ENCODE measurements around the gene POLR2F. TPM values are rescaled to one million over a fixed set of nuclear protein-coding genes. Genes with fewer than 3 reads are reported as not detected.
"Not testable (repeated sequence)": the region's sequence is repeated elsewhere in the genome, so short reads cannot be mapped to it uniquely, and the experiment has no call there.

POLR2F gene
- total RNA-seq, 1 donor from 2014 or later = 81.1 TPM

DNA sequence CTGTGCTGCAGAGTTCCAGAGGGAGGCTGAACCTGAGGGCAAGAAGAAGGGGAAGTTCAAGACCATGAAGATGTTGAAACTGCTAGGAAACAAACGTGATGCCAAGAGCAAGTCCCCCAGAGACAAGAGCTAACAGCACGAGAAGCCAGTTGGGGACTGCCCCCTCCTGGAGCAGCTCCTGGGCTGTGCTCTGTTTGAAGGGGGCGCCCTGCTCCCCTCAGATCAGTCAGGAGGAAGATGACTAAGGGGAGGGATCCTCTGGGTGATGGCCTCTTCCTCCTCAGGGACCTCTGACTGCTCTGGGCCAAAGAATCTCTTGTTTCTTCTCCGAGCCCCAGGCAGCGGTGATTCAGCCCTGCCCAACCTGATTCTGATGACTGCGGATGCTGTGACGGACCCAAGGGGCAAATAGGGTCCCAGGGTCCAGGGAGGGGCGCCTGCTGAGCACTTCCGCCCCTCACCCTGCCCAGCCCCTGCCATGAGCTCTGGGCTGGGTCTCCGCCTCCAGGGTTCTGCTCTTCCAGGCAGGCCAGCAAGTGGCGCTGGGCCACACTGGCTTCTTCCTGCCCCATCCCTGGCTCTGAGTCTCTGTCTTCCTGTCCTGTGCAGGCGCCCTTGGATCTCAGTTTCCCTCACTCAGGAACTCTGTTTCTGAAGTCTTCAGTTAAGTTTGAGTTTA, 12.7 kb upstream of the POLR2F start:
- H3K36me3 Mint-ChIP-seq (ENCODE audit: unreplicated experiment) = peaks cover 19% of the 10 kb centered on the region
- no peaks in the 10 kb centered on the region for H3K27me3 Mint-ChIP-seq (ENCODE audit: unreplicated experiment)
- no peak for TF ChIP-seq CTCF (IDR thresholded peaks at IDR 0.05)
- H3K9me3 Mint-ChIP-seq (ENCODE audit: unreplicated experiment) = no peaks in the 10 kb centered on the region
- H3K4me3 Mint-ChIP-seq (ENCODE audit: unreplicated experiment) = no peak overlapping the region
- no peak for DNase-seq (ENCODE audit: extremely low spot score, unreplicated experiment)
- peaks cover 2% of the 10 kb centered on the region for H3K4me1 Mint-ChIP-seq (ENCODE audit: unreplicated experiment)
- H3K27ac Mint-ChIP-seq (ENCODE audit: unreplicated experiment) = no peak overlapping the region

DNA sequence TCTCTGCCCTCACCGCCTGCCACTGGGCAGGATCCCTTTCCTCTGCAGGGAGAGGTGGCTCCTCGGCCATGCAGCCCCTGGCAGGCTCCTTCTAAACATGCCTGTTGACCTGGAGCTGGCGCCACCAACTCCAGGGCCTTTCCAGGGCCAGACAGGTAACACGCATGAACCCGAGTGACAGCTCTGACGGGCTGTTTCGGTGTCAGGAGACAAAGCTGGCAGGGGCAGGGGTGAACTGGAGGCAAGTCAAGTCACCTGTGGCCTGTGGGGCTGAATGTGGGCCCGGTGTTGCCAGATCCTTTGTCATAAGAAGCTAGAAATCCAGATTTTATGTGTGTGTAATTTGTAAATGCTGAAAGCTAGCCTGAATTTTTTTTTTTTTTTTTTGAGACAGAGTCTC, 11.4 kb upstream of the POLR2F start:
- Mint-ChIP-seq H3K9me3 (ENCODE audit: unreplicated experiment) (no peaks in the 10 kb centered on the region), H3K36me3 (ENCODE audit: unreplicated experiment) (peaks cover 14% of the 10 kb centered on the region), H3K27me3 (ENCODE audit: unreplicated experiment) (no peaks in the 10 kb centered on the region), H3K4me1 (ENCODE audit: unreplicated experiment) (no peaks in the 10 kb centered on the region), H3K4me3 (ENCODE audit: unreplicated experiment) (no peak overlapping the region), H3K27ac (ENCODE audit: unreplicated experiment) (no peak overlapping the region)
- no peak for TF ChIP-seq CTCF (IDR thresholded peaks at IDR 0.05)
- DNase-seq (ENCODE audit: extremely low spot score, unreplicated experiment) = no peak

GRCh38 chr22:37943136-37943824, 10.2 kb upstream of the POLR2F start:
- no peak for DNase-seq (ENCODE audit: extremely low spot score, unreplicated experiment)
- Mint-ChIP-seq H3K36me3 (ENCODE audit: unreplicated experiment) (peaks cover 10% of the 10 kb centered on the region), H3K9me3 (ENCODE audit: unreplicated experiment) (no peaks in the 10 kb centered on the region), H3K4me3 (ENCODE audit: unreplicated experiment) (no peak overlapping the region), H3K27ac (ENCODE audit: unreplicated experiment) (no peak overlapping the region), H3K4me1 (ENCODE audit: unreplicated experiment) (no peaks in the 10 kb centered on the region), H3K27me3 (ENCODE audit: unreplicated experiment) (no peaks in the 10 kb centered on the region)
- no peak for TF ChIP-seq CTCF (IDR thresholded peaks at IDR 0.05)

DNA sequence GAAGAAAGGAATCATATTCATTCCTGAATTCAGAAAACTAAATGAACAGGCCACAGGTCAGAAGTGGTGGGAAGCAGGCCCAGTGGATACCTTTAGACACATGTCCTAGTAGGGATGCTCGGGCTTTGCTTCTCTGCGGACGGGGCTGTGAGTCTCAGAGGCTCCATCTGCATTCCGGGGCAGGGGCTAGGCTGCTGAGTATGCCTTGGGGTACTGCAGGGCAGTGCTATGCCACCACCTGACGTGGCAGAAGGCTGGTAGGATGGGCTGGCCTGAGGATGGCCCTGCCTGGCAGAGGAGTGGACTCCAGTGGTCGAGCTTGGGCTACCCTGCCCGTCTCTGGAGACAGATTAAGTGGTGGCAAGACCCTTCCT, 9.7 kb upstream of the POLR2F start:
- H3K27ac Mint-ChIP-seq (ENCODE audit: unreplicated experiment) = no peak overlapping the region

DNA sequence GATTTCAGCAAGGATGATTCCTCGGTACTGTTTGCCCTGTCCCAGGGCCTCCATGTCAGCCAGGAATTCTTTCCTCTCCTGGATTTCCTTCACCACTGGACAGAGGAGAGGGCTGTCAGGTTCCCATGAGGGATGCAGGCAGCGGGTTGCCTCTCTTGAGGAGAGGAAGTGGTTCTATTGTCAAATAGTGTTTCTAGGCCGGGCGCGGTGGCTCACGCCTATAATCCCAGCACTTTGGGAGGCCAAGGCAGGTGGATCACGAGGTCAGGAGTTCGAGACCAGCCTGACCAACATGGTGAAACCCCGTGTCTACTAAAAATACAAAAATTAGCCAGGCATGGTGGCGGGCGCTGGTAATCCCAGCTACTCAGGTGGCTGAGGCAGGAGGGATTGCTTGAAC, 9.1 kb upstream of the POLR2F start:
- peaks cover 10% of the 10 kb centered on the region for H3K36me3 Mint-ChIP-seq (ENCODE audit: unreplicated experiment)
- DNase-seq (ENCODE audit: extremely low spot score, unreplicated experiment); H3K4me1 Mint-ChIP-seq (ENCODE audit: unreplicated experiment); H3K27ac Mint-ChIP-seq (ENCODE audit: unreplicated experiment); H3K27me3 Mint-ChIP-seq (ENCODE audit: unreplicated experiment); H3K4me3 Mint-ChIP-seq (ENCODE audit: unreplicated experiment); H3K9me3 Mint-ChIP-seq (ENCODE audit: unreplicated experiment): not testable (repeated sequence)

More for the DNA sequence above, 9.7 kb upstream of the POLR2F start:
- no peak for DNase-seq (ENCODE audit: extremely low spot score, unreplicated experiment)
- Mint-ChIP-seq H3K9me3 (ENCODE audit: unreplicated experiment) (no peaks in the 10 kb centered on the region), H3K36me3 (ENCODE audit: unreplicated experiment) (peaks cover 10% of the 10 kb centered on the region), H3K27me3 (ENCODE audit: unreplicated experiment) (no peaks in the 10 kb centered on the region), H3K4me3 (ENCODE audit: unreplicated experiment) (no peak overlapping the region), H3K4me1 (ENCODE audit: unreplicated experiment) (no peaks in the 10 kb centered on the region)
- TF ChIP-seq CTCF (IDR thresholded peaks at IDR 0.05) = no peak

DNA sequence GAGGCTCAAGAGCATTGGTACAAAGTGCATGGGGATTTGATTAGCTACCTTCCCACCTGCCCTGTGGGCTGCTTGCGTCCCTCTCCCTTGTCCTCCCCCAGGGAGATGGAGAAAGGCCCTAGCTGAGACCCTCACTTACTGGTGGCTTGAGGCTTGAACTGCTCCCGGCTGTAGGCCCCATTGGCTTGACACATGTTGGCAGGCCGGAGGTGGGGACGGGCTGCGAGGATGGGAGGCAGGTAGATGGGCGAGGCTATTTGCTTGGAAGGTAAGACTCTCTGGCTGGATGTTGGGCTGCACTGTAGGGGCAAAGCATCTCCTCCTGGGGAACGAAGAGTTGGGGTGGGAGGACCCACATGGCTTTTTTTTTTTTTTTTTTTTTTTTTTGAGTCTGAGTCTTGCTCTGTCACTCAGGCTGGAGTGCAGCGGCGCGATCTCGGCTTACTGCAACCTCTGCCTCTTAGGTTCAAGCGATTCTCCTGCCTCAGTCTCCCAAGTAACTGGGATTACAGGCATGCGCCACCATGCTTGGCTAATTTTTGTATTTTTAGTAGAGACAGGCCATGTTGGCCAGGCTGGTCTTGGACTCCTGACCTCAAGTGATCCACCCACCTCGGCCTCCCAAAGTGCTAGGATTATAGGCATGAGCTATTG, 6.2 kb upstream of the POLR2F start:
- not testable (repeated sequence) for DNase-seq (ENCODE audit: extremely low spot score, unreplicated experiment); H3K9me3 Mint-ChIP-seq (ENCODE audit: unreplicated experiment); H3K36me3 Mint-ChIP-seq (ENCODE audit: unreplicated experiment); H3K4me3 Mint-ChIP-seq (ENCODE audit: unreplicated experiment); H3K27me3 Mint-ChIP-seq (ENCODE audit: unreplicated experiment); H3K4me1 Mint-ChIP-seq (ENCODE audit: unreplicated experiment); H3K27ac Mint-ChIP-seq (ENCODE audit: unreplicated experiment)

Measured in osteocyte (in vitro differentiated cells).